ENCODE data around the gene HSDL1.

The HSDL1 gene

DNA sequence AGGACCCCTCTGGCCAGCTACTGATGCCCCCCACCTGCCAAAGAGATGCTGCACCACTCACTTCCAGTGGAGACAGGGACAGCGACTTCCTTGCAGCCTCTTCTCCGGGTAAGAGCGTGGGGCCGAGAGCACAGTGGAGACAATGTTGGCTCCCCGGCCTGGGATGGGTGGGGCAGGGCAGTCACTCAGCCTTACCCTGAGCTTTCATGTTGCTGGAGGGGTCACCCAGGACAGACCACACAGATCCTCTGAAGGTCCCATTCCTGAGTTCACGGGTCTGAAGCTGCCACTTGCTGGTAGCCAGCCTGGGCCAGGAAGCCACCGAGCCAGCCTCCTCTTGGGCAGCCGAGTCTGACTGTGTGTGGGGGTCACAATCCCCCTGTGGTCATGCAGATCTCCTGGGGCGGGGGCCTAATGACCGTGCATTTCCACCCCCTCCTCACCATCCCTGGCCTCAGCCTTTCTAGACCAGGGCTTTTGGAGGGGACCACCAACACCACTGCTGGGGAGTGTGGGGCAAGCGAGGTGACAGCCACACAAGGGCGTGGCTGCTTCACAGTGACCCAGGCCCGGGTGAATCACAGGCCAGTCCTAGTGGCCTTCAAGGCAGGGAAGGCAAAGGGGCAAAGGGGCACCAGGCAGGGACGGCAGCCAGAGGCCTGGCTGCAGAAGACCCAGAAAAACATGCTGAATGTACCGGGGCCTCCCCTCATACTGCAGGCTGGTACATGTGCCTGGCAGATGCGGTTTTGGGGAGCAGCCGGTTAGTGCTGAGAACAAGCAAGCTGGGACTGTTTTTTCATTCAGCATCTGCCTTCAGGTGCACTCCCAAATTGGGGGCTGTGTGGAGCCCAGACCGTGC is 31.4 kb upstream of the HSDL1 start:
- no peak for DNase-seq (ENCODE audit: low read depth in 2 of 2)

DNA sequence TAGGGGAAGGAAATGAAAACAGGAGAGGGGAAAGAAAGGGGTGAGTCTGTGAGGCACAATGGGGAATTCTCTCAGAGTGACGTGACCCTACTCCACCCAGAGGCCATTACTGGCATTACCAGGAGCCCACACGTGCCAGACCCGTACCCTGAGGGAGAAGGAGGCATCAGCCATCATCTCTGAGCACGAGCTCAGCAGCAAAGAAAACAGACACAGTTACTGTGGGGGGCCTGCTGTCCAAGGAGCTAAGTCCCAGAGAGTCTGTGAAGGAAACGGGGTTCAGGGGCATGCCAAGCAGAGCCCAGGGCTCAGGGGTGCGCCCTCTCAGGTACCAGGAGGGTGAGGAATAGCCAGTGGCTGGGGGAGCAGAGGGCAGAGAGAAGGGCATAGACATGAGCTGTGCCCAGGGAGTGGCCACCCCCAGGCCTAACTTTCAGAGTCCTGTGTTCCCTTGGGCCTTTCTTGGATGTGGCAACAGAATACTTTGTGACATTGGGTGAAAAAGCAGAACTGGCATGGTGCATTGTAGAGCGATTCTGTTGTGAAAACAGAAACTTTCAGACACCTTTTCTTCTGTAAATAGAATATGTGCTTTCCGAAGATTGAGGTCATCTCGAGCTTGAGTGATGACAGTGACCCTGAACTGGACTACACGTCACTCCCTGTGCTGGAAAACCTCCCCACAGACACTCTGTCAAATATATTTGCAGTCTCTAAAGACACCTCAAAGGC is 30.5 kb upstream of the HSDL1 start:
- DNase-seq (ENCODE audit: low read depth in 2 of 2), result no peak

DNA sequence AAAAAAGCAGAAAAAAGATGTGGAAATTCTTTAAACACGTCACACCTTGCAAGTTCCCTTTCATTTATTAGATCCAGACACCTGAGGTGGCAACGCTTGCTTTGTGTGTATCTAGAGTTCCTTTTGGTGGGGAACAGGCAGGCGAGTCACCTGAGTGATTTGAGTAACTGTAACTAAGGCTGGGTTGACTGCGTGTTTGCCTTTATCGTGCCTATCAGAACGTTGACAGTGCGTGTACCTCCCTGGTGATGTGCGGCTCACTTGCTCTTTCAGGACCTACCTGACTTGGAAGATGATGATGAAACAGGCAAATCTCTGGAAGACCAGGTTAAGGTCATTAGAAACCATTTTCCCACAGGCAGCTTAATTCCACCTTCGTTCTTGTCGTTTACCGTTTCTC is 29.4 kb upstream of the HSDL1 start:
- DNase-seq (ENCODE audit: low read depth in 2 of 2), result no peak

DNA sequence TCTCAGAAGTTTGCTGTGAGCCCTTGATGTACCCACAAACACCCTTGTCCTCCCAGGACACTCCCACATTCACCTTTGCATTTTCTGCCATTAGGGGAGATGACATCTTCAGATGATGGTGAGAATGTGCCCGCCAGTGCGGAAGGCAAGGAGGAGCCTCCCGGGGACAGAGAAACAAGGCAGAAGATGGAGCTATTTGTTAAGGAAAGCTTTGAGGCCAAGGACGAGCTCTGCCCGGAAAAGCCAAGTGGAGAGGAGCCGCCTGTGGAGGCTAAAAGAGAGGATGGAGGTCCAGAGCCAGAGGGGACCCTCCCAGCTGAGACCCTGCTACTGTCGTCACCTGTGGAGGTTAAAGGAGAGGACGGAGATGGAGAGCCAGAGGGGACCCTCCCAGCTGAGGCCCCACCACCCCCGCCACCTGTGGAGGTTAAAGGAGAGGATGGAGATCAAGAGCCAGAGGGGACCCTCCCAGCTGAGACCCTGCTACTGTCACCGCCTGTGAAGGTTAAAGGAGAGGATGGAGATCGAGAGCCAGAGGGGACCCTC is 24.9 kb upstream of the HSDL1 start:
- DNase-seq (ENCODE audit: low read depth in 2 of 2), result no peak

DNA sequence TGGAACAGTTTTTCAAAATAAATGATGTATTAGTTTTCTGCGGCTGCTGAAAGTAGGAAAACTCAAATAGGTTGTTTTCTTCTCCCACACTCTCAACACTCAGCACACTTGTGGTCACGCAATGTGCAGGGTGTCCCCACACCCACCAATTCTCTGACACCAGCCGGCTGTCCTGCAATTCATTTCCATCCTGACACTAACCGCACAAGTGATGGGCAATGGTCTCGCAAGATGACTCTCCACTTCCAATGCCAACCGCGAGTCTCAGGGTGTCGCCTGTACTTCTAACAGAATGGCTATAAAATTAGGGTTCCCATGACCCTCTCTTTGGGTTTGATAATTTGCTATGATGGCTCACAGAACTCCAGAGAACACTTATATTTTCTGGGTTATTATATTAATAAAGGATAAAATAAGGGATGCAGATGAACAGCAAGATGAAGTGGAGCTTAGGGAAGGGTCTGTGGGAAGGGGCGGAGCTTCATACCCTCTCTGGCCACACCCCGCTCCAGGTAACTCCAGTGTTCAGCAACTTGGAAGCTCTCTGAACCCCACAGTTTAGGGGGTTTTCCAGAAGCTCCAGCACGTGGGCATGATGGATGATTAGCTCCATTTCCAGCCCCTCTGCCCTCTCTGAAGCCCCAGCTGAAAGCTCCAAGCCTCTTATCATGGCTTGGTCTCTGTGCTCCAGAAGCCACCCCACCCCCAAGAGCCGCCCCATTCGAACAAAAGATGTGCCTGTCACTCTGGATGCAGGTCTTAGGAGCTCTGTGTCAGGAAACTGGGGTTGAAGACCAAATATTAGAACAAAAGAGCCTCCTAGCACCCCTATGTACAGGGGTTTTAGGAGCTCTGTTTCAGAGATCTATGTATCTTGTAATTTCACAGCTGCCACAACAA is 22.1 kb upstream of the HSDL1 start:
- no peak for DNase-seq (ENCODE audit: low read depth in 2 of 2)

DNA sequence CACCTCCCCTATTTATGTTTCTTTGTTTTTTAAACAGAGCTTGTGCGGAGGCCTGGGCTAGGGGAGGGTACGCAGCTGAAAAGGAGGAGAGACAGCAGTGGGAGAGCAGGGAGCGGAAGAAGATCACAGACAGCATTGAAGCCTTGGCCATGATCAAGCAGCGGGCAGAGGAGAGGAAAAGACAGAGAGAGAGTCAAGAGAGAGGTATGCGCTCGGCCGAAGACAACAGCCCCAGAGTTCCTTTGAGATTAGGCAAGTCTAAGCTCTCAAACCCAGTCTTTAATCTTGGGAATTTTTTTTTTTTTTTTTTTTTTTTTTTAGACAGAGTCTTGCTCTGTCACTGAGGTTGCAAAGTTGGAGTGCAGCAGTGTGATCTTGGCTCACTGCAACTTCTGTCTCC is 20.8 kb upstream of the HSDL1 start:
- DNase-seq (ENCODE audit: low read depth in 2 of 2), result no peak

DNA sequence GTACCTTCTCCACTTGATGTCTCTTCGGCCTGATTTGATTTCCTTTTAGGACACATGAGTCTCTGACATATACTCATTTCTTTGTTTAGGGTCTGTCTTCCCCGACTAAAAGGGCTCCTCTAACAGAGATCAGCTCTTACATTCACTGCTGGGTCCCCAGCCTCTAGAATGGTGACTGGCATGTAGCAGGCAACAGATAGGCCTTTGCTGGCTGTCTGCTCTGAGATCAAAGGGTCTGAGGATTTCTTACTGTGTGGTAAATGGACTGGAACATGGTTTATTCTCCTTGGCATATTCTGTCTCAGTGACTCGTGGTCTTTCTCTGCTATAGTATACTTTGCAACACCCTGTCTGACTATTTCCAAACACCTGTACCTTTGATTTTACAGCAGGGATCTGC is 16.8 kb upstream of the HSDL1 start:
- DNase-seq (ENCODE audit: low read depth in 2 of 2), result no peak

DNA sequence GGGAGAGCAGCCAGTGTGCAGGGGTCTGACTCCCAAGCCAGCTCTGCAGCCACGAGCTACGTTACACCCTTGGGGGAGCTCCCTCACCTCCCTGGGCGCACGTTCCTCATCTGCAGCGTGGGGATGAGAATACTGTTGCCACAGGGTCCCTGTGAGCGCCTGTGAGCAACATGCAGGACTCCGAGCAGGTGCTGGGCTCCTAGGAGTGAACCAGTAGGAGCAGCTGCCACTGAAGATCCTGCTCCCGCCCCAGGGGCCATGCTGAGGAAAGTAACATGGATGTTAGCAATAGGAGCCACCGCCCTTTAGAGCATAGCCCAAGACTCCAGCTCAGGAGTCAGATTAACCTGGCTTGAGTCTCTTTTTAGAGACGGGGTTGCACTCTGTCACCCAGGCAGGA is 16.1 kb upstream of the HSDL1 start:
- no peak for DNase-seq (ENCODE audit: low read depth in 2 of 2)

DNA sequence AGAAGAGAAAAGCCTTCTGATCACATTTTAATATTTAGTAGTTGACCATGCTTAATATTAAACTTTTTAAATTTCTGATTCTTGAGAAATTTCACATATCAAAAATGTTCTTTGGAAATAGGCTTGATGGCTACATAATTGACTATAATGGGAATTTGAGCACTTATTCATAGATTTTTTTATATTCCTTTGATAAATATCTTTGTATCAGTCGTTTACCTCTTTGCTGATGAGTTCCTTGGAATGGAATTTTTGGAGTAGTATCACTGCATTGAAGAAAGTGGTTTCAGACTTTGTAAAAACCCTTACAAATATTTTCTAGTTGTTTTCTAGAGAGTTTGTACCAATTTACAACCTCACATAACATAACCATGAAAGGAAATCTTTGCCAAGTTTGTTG is 14.8 kb upstream of the HSDL1 start:
- DNase-seq (ENCODE audit: low read depth in 2 of 2), result no peak

DNA sequence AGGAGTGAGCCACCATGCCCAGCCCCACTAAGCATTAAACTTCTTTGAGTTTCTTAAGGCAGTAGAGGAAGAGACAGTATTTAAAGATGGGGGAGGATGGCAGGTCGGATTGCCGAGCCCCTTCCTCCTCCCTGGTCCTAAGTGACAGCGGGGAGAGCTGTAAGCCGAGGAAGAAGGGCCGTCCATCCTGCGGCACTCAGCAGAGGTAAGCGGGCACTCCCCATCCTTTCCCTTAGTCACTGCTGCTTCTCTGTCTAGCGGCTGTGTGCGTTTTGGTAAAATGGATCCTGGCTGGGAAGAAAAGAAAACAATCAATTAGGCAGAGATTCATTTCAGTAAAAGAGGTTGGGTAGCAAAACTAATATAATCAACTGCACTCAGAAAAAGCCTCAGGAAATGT is 14.0 kb upstream of the HSDL1 start:
- no peak for DNase-seq (ENCODE audit: low read depth in 2 of 2)

DNA sequence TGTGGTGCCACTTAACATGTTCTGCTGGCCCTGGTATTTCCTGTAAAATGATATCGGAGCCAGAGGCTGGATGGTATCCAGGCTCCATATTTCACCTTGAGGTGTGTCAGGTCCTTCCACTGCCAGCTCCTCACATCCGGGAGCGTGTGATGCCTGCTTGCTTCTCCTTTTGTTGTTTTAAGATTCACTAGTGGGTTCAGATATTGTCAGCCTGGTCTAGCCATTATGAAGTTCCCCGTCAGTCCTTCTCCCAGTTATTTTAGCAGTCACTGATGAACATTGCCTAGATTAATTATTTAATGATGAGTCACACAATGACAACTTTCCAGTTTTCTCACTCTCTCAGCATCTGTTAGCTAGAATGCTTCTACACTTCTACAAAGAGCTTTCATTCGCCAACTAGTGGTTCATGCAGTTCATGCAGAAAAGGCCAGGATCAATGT is 11.4 kb upstream of the HSDL1 start:
- no peak for DNase-seq (ENCODE audit: low read depth in 2 of 2)

DNA sequence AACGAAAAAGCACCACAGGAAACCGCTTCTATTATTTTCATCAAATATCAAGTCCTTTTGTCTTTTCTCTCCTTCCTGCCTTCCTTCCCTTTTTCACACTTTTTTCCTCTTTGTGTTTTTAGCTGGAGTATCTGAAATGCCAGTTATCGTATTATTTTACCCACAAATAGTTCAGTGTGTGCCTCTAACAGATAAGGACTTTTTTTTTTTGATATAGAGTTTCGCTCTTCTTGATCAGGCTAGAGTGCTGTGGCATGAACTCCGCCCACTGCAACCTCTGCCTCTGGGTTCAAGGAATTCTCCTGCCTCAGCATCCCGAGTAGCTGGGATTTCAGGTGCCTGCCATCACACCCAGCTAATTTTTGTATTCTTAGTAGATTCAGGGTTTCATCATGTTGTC is 10.8 kb upstream of the HSDL1 start:
- no peak for DNase-seq (ENCODE audit: low read depth in 2 of 2)

DNA sequence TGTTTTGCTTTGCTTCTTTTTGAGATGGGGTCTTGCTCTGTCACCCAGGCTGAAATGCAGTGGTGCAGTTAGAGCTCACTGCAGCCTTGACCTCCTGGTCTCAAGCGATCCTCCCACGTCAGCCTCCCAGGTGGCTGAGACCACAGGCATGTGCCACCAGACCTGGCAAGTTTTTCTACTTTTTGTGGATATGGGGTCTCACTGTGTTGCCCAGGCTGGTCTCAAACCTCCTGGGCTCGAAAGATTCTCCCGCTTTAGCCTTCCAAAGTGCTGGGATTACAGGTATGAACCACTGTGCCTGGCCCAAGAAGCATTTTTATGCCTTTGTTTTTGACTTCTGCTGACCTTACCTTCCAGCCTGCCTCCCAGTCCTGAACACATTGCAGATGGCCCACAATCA is 10.2 kb upstream of the HSDL1 start:
- DNase-seq (ENCODE audit: low read depth in 2 of 2), result no peak

DNA sequence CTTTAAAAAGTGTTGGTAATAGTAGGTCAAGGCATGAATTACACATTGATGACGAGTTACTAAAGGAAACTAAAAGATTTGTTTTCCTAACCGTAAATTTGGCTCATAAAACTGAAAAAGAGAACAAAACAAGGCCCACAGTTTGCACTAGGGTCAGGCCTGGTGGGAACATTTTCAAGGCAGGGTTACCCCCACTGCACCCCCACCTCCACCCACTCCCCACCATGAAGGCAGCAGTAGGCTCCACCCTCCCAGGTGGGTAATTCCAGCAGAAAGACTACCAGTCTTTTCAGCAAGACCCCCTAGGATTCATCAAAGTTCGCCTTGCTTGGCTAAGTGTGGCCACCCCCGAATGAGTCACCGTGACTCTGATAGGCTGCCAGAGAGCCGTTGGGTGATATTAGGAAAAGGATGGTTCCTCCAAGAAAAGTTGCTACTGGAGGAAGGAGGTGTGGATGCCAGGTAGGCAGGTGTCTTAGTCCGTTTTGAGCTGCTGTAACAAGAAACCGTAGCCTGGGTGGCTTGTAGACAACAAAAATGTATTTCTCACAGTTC is 8.8 kb upstream of the HSDL1 start:
- DNase-seq (ENCODE audit: low read depth in 2 of 2), result no peak

DNA sequence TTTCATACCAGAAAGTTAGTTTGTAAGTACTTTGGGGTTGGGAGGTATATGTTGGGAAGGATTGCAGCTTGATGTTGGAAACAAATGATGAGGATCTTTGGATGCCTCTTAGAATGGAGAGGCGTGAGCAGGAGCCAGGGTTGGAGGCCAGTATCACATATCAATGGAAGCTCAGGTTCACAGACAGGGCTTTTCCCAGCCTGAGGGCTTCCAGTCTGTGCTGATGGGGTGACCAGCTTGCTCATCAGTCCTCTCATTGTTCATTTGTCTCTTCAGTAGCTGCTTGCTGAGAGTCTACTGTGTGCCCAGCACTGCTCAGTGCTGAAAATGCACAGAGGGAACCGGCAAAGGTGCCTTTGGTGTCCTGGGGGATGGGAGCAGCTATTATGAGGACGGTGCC is 5.9 kb upstream of the HSDL1 start:
- no peak for DNase-seq (ENCODE audit: low read depth in 2 of 2)

DNA sequence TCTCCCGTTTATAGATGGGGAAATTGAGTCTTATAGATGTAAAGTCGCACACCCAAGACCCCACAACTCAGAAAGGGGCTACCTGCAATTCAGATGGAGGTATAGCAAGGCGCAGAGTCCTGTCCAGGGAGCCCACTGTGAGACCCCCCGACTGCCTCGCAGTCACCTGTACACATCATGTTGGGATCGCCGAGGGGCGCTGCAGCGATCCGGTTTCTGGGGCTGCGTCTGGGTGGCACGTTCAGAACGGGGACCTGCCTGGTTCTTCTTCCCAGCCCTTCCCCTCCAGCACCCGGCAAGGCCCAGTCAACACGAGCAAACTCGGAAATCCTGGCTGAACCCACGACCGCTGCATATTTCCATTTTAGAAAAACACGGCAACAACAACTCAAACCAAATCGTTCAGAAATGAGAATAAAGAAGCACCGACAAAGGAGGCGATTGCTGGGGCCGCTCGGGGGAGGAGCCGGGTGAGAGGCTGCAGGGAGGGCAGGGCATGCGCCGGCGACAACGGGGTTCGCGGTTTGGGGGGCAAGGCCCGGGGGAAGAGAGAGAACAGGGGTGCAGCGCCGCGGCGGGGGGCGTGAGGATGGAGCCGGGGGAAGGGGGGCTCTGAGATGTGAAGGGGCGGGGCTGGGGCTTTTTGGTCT is 643 bp downstream of the HSDL1 start:
- DNase-seq (ENCODE audit: low read depth in 2 of 2), result no peak

DNA sequence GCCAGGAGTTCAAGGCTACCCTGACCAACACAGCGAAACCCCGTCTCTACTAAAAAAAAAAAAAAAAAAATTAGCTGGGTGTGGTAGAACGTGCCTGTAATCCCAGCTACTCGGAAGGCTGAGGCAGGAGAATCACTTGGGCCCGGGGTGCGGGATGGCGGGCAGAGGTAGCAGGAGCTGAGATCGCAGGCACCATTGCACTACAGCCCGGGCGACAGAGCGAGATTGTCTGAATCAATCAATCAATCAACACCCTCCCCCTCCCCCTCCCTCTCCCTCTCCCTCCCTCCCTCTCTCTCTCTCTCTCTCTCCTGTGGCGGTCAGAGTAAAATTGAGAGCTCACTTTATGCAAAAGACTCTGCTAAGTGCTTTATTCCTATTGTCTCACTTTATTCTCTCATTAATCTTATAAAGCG is 1.2 kb downstream of the HSDL1 start:
- no peak for DNase-seq (ENCODE audit: low read depth in 2 of 2)

DNA sequence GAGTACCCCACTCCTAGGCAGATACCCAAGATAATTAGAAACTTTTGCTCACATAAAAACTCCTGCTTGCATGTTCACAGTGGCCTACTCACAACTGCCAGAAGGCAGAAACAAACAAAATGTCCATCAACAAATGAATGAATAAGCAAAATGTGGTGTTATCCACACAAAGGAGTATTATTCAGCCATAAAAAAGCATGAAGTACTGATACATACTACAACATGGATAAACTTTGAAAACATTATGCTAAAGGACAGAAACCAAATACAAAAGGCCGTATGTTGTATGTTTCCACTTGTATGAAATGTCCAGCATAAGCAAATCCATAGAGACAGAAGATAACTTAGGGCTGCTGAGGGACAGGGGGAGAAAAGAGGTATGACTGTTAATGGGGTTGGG is 1.9 kb downstream of the HSDL1 start:
- DNase-seq (ENCODE audit: low read depth in 2 of 2), result no peak

DNA sequence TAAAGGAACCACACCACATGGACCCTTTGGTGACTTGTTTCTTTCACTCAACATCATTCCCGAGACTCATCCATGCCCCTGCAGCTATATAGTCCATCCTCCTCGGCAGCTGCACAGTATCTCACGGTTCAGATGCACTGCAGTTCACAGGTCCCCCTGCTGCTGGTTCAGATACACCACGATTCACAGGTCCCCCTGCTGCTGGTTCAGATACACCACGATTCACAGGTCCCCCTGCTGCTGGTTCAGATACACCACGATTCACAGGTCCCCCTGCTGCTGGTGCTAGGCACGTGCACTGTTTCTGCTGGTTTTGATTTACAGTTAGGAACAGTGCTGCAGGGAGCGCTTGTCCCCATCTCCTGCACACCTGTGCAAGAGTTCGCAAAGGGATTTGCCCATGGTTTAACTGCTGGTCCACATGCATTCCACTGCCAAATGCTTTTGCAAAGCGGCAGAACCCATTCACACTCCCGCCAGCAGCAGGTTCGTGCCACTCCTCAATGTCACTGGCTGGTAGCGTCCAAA is 3.8 kb downstream of the HSDL1 start:
- no peak for DNase-seq (ENCODE audit: low read depth in 2 of 2)

DNA sequence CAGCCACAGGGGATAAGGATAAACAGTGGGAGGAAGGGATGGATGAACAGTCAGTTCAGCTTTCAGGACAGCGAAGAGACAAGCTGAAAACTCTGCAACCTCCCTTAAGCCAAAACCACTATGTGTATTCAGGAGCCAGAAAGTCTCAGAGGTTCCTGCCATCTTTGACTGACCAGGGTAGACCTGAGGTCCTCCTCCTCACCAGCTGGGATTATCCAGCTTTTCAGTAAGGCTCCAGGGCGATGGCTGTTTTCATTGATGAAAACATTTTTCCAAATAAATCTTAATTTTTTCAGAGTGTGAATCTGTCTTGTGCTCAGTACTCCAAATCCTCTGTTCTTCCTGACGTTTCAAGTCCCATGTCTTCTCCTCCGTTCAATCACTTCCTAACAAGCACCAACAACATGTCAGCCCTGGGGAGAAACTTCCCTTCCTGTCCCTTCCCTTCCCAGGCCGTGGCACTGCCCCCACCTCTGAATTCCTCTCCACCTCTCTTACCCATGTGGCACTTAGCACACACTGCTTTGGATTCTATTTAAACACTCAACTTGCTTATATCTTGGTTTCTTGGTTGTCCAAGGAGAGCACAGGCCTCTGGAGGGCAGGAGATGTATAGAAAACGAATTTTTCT is 5.2 kb downstream of the HSDL1 start:
- DNase-seq (ENCODE audit: low read depth in 2 of 2), result no peak
